ENCODE data around the gene UPF3A. TPM values are rescaled to one million over a fixed set of nuclear protein-coding genes. Genes with fewer than 3 reads are reported as not detected.
"Not testable (repeated sequence)": the region's sequence is repeated elsewhere in the genome, so short reads cannot be mapped to it uniquely, and the experiment has no call there.

UPF3A gene
- total RNA-seq, 3 donors from 2014 or later = 38.5 to 45.7 (median 40.7) TPM

GRCh38 chr13:114353382-114353781 lies 72.0 kb downstream of the UPF3A start:
- H3K36me3 Mint-ChIP-seq (ENCODE audit: insufficient read depth); H3K4me3 Mint-ChIP-seq; ATAC-seq; H3K9me3 Mint-ChIP-seq; H3K4me1 Mint-ChIP-seq (ENCODE audit: low read depth); DNase-seq: not testable (repeated sequence)
- peaks cover 23% of the 10 kb centered on the region for H3K27me3 Mint-ChIP-seq (ENCODE audit: low read depth)

Other genes with a start within 250 kb of the UPF3A start
- 10 to 100 TPM; 23.7 to 28.7 (median 26.6) TPM for gene RASA3, start 149.0 kb upstream of the UPF3A start, total RNA-seq
- gene CFAP97D2, start 102.3 kb upstream of the UPF3A start, total RNA-seq = not detected
- gene CDC16, start 46.7 kb upstream of the UPF3A start, total RNA-seq = 10 to 100 TPM; 67.5 to 75.4 (median 69.8) TPM
- gene CHAMP1, start 32.9 kb downstream of the UPF3A start, total RNA-seq = 10 to 100 TPM; 40.7 to 44.1 (median 42.3) TPM